Measurements from ENCODE around the gene SLC8A1.

DNA sequence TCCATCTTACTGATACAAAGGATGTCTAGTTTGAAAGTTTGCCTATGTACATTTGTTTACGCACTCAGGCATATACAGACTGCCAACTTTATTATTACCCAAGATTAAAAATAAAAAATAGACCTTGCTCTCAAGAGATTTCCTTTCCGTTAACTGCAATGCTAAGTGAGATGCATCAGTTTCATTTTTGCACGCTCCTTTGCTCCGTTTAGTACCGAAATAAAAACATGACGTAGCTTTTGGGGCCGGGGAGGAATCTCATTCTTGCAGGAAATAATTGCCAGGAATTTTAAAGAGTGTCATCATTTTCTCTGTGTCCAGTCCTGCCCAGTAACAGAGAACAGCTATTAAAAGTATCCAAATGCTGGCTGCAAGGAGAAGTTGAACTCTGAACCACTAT lies 169.5 kb downstream of the SLC8A1 start:
- no peak for TF ChIP-seq POLR2A (IDR thresholded peaks at IDR 0.05)
- no peak for TF ChIP-seq CTCF (IDR thresholded peaks at IDR 0.05)

Measured in adrenal gland (tissue), 5 donors.